GM18517 (cell line): ENCODE results near the gene DSTN.

Source experiments
- ATAC-seq: cut with Tn5 transposase; IDR thresholded peaks from one replicate; pipeline ENCODE4 v1.9.1; 2021; ENCODE audit warnings: mild to moderate bottlenecking, moderate library complexity; ENCODE audit not compliant: unreplicated experiment

DSTN gene

DNA sequence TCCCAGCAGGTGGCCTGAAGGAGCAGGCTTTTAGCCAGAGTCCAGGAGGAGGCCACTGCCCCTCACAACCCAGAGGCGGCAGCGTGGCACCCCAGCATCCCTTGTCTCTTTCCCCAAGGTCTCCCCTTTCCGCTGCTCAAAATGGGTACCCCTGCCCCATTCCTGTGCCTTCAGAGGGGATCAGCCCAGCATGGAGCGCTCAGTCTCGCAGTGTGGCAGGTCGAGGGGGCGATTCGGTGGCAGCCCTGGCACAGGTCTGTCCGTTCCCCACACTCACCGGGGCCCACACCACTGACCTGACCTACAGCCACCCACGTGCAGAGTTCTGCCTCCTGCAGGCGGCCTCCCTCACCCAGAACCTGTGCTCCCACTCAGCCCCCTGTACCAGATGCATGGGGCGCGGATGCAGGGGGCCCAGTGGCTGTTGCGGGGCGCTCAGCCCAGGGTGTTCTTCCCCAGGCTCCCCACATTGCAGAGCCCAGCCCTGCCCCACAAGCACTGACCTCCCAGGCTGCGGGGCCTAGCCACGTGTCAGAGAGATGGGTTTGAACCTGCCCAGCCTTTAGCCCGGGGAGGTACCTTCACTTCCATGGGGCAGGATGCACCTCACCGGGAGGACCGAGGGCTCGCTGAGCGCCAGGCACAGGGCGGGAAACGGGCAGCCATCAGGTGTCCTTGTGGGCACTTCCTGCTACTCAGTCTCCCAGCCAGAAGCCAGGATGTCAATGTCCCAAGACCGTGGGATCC lies 41.8 kb downstream of the DSTN start:
- no peak for ATAC-seq

DNA sequence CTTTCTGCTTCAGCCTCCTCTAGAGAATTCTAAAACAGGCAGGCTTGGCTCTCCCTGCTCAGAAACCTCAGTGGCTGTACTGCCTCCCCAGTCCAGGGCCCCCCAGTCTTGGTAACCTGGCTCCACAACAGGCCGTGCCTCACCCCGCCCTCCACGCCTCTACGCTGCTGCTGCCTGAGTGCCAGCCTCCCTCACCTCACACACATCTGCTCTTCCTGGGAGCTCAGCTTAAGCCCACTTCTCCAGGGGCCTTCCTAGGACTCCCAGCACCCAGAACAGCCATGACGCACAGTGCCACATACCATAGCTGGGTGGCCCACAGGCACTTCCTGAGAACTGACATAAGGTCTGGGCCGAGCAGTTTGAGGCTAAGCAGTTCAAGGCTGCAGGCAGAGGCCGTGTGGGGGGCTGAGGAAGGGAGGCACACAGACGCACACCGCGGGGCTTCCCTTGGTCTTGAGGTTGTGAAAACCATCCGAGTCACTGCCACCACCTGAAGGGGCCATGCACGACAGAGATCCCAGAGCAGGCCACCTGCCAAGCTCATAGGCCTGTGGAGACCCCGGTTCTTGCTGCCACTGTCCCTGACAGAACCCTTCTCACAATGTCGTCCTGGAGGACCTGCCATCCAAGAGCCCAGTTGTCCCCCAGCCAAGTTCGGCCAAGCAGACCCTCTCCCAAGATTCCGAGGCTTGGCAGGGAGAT lies 42.6 kb downstream of the DSTN start:
- no peak for ATAC-seq

DNA sequence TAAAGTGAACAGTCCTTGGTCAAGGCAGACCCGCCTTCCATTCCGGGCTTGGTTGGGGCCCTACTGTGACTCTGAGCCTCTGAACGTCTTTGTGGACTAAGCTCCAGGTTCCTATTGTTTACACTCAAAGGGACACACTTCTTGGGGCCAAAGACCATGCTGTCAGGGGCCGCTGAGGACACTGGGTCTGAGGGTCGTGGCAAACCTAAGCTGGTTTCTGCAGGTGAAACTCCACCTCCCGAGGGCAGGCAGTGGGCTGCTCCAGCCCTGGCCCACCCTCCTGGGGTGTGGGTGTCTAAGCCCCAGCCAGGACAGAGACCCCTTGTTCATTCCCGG lies 43.1 kb downstream of the DSTN start:
- ATAC-seq = no peak

DNA sequence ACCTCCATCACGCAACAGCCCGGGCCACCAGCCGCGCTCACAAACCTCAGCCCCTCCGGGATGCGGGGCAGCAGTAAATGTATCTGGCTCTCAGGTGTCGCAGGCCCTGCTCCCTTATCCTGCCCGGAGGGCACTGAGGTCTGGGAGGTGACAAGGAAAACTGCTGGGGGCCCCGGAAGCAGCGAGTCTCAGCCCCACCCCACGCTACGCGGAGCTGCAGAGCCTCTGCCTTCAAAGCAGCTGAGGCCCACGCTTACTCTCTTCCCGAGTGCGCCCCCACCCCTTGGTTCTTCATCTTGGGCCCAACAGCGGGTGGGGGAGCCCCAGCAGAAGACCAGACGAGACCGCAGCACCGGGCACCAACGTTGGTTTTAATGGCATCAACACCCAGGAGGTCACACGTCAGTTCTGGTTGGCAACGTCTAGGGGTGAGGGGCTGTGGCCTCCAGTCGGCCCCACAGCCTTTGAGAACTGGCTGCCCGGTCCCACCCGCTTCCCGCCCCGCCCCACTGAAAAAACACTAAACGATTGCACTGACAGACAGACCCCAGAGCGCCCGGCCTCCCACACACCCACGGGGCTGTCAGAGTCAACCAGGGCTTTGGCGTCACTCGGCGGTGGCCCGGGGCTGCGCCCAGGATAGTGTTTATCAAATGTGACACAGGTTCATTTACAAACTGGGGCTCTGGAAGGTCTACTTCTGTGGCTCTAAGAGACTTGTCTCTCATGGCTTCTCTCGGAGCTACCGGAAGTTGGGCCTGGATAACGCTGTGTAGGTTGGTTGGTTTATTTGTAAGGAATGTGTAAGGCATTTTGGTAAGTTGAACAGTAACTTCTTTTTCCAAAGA lies 43.7 kb downstream of the DSTN start:
- ATAC-seq = no peak

DNA sequence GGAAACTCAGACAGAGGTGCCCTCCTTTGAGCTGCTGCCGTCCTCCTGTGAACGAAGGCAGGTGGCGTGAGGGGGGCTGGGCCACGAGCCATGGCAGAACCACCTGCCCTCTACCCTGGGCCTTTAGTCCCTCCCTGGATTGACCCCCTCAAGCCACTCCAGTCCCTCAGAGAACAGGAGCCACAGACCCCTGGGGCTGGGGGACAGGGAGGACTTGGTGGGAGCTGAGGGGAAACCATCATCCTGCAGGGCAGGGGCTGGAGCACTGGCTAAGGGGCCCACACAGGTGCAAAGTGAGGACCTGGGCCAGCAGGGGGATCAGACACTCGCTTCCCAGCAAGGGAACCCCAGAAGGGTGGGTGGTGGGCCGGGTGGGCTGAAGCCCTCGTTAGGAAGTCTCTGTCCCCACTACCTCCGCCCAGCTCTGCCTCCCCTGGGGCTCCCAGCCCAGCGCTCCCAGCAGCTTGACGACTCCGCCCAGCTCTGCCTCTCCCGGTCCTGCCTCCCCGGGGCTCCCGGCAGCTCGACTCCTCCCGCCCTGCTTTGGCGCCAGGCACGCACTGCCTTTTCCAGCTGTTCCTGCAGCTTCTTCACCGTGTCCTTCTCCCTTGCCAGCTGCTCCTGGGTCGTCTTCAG lies 44.4 kb downstream of the DSTN start:
- ATAC-seq = no peak

DNA sequence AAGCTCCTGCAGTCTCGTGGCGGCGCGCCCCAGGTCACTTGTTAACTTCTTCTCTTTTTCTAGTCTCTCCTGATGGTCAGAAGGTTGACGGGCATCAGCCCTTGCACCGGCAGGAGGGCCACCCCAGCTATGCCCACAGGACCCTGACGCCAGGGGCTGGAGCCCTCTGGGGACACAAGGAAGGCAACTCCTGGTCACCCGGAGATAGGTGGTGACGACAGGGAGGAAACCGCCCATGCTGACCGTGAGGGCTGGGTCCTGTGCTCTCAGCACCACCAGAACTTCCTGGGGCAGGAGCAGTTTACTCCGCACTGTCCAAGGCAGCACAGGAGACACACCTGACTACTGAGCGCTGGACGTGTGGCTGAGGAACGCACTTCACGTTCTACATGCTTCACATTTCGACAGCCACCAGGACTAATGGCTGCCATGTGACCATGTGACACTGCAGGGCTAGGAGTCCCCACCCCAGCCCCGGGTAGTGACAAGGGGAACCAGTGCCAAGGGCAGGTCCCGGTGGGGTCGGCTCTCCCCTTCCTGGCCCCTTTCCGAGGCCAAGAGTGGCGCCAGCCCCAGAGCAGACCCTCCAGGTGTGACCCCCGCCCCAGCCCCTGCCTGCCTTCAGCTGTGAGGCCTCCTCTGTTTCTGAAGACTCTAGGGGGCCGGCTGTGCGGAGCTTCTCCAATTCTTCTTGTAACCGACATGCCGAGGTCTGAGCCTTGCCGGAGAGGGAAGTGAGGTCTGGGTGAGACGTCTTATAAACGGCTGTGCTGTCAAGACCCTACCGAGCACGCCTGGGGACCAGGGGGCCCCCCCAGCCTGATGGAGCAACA lies 45.2 kb downstream of the DSTN start:
- ATAC-seq = no peak

DNA sequence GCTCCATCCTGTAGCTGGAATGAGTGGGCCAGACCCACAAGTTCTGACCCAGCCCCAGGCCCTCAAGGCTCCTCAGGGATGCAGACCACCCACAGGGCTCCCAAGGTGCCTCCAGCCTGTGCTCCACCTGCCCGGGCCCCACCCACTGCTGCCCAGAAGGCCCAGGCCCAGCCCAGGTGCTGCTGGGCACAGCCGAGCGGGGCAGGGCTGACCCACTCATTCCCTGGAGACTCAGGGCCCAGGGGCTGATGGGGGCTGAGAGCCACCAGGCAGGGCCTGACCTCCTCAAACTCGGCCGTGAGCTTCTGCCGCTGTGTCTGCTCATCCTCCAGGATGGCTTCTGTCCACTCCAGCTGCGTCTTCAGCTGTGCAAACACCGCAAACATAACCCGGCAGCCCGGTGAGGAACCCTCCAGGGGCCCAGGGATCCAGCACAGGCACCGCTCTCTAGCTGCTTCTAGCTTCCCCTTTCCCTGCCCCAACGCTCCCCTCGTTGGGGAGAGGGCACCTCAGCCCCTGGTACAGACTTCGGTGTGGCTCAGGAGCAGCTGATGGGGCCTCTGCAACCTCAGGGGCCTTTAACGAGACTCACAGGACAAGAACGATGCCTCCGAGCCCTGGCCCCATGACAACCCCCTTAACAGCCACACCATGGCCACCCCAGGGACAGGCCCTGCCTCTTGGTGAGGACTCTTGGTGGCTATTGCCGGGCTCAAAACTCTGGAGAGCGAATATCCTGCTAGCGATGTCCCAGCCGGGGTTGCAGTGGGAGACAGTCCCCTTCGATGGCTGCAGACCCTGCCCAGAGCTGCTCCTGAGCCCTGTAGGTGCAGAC lies 46.0 kb downstream of the DSTN start:
- no peak for ATAC-seq

DNA sequence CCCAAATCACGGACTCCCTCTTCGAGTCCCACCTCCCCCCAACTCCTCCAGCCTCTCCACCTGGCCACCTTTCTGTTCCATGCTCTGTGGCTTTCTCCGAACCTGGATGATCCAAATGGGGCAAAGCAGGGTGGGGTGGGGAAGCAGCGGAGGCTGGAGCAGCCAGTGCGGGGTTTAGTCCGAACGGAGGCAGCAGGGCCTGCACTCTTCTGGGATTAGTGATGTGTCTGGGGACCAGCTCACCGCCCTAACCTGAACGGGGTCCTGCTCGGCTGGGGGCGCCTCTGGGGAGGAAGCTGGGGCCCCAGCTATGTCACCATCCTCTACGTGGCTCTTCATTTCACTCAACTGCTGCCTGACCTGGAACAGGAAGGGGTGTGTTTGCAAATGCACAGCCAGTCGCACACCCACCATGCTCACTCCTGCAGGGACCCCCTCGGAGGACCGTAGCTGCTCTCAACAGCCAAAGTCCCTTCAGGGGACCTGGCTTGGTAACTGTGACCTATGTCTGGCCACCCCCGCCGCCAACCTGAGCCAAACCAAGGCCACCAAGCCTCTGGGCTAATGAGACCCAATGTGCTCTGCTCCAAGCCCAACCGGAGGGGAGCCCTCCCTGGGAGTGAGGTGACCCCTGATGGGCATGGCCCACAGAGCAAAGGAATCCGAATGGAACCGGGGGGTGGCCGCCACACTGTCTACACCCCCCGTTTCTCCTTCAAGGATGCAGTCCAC lies 46.8 kb downstream of the DSTN start:
- ATAC-seq = no peak

DNA sequence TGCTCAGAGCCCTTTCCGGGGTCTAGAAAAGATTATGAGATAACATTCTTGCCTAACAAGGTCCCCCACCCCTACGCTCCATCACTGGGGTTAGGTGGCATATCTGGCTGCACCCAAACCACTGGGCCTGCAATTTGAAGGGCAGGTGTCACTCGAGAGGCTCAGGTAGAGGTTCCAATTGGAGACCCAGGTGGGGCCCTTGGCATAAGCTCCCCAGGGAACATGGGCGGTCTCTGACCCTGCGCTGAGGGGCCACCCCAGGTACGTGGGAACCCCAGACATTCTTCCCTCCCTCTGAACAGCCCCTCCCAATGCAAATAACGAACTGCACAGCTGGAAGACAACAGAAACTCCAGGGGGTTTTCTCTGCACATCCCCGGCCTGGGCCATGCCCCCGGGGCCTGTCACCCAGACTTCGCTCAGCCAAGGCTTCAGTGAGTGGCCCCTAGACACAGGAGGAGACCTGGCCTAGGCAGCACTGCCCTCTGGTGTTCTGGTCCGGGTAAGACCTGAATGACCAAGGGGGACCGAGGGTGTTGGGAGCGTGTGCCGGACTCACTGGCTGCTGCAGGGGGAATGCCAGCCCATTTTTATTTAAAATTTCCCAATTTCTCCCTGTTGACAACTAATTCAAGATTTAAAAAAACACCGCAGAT lies 47.5 kb downstream of the DSTN start:
- no peak for ATAC-seq

DNA sequence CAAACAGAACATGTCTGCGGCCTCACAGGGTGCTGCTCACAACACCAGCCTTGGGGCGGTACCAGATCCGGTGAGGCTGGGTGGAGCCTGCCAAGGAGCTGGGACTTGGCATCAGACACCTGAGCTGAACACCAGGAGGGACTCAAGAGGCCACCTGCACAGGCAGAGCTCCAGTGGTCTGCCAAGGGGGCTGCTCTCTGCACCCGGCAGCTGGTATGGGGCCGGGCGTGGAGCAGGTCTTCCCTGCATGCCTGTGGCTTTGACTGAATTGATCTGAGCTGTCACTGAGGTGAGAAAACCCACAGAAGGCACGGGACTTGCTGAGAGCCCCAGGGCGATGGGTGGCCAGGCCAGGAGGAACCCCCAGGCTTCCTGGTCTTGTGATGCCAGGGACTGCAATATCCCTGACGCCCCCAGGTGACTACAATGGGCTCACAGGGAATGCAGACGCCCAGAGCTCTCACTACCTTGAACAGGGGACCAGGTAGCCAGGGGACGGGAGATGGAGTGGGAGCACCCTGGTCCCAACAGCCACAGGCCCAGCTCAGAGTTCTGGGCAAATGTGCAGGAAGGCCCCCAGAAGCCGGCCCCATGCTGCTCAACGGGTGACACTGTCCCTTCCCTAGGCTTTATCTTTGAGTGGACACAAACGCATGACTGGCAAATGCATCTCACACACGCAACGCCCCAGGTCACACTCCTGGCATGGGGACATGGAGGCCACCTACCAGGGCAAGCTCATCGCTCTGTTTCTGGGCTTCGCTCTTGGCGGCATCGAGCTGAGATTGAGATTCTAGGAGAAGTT lies 48.2 kb downstream of the DSTN start:
- no peak for ATAC-seq

DNA sequence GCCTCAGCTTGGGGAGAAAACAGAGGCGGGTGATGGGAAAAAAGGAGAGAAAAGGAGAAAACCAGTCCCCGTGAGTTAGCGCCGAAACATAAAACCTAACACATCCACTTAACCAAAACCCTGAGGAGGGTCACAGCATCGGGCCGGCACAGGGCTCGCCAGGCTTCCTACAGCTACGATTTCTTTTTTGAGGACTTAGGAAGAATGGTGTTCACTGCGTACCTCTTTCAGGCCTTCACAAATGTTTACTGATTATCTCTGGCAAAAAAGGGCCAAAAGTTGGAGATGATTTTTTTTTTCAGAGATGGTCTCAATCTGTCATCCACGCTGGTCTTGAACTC lies 48.8 kb downstream of the DSTN start:
- ATAC-seq = no peak

DNA sequence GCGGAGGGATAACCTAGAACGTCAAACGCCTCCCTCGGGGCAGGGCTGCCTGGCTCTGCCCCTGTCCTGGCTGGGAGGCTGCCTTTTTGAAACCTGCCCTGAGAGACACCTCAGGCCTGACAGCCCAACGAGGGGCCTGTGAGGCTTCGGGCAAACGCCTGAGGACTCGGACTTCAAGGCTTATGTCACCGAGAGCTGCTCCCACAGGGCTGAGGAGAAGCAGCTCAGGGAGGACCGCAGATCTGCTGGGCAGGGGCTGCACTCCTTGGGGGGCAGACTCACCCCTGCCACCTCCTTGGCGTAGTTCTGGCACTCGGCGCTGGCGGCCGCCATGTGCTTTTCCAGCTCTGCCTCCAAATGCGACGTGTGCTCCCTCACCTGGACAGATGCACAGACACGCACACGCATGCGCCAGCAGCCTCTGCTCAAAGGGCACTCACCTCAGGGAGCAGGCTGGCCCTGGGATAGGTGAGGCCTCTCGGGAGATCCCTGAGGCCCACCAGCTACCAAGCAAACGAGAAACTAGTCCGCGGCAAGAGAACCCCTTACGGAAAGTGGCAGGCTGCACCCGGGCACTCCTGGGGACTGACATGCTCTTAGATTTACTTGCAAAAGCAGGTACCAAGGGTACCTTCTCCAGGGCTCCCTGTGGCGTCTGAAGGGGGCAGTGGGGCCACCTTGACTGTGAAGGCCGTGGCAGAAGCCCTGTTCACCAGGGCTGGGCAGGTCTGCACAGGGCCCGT lies 49.6 kb downstream of the DSTN start:
- no peak for ATAC-seq

DNA sequence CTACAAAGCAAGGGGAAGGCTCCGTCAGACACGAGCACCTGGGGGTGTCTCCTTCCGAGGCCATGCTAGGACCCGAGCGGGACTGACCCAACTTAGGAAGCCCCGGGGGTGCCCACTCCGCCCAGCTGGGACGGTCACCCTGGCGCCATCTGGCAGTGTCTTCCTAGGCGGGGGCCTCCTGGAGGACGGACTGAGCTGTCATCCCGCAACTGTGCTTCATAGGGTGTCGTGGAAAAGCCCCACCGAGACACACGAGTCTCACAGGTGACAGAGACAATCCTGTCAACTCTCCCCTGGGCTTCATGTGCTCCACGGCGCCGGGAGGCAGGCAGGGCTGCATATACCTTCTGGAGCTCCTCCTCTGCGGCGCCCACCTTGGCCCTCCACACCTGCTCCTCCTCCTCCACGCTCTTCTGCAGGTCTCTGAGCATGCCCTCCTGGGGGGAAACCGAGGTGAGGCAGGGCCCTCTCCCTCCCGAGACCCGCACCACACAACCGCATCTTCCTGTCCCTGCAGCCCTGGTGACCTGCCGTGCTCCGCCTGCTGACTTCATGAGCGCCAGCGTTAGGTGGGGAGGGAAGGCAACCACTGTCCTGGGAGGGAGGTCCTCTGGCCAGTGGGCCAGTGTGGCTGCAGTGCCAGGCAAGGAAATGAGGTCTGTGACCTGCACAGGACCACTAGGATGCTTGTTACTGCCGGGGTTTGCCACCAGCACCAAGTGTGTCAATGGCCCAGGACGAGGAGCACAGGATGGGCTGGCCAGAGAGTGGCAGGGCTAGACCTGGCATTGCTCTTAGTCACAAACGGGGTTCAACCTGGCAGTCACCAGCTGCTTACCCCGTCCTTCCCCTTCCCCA lies 50.7 kb downstream of the DSTN start:
- ATAC-seq = no peak

DNA sequence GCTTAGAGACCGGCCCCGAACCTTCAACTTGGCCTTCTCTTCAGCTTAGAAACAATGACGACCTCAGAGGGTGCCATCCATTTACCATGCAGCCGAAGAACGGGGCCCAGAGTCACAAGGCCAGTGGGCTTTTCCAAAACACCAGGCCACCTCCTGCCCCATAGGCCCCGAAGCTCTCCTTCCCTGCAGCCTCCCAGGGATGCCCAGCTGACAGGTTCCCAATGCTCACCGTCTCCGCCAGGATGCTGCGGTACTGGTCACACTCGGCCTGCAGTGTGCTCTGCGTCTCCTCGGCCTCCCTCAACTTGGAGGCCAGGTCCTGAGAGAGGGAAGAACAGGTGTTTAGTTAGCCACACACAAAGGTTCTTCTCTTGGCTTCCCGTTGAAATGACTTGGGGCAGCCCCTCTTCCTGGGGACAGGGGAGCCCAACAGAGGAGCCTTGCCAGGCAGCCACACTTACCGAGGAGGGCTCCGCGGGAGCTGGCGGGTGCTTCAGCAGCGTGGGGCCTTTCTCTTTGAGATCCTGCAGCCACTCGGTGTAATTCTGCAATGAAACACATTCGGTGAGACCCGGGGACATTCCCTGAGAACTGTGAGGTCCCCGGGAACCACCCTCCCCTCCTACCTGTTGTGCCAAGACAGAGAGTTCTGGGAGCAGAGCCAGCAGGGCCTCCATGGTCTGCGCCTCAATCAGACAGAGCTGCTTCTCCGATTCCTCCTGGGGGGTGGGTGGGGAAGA lies 51.5 kb downstream of the DSTN start:
- no peak for ATAC-seq

DNA sequence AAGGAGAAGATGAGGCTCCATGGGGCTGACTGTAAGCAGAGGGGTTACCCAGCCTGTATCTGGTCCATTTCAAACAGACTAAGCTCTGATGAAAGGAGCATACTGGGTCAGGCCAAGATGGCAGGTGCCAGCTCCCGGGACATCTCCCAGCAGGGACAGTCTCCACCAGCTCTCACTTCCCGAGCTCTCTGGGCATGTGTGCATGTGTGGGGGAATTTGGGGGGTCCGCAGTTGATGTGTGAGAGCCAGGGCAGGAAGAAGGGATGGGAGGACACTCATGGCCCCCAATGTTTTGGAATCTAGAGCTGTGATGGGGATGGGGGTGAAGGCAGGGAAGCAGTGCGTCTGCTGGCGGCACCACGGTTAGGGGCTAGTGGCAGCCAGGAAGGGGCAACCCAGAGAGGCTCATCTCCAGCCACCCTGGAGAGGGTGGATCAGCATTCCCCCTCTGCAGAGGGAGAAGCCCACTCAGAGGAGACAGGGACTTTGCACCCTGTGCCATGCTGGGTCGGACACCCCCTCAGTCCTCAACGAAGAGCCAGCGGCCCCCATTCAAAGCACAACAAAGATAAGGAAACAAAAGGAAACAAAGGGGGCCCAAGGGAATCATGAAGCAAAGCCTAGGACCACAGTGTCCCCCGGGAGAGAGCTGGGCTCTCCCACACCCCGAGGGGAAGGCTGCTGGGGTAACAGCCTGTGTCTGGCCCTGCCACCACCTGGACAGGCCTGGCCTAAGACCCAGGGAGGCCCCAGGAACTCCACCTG lies 52.4 kb downstream of the DSTN start:
- no peak for ATAC-seq
